A549 (cell line): ENCODE results near the gene TSPAN4. TPM values are rescaled to one million over a fixed set of nuclear protein-coding genes. Genes with fewer than 3 reads are reported as not detected.

Experiments
- ATAC-seq, 2 experiments: fragments of 200-7000 bp in 1 of 2; fragments of >200 bp in 1 of 2; cut with Nextera tagmentation in 1 of 2; cut with Tn5 transposase in 1 of 2; 3 replicates each; pipeline versions ENCODE4 v1.8.0 to v1.9.1; 2018 to 2020; ENCODE audit warnings: mild to moderate bottlenecking in 1 of 2, moderate library complexity in 1 of 2
- CTCF ChIA-PET: fragments of 300-600 bp; sonication (Branson Sonifier 250); formaldehyde crosslinking; extraction: SDS; loops from one replicate; lab custom pipeline; 2021; ENCODE audit warnings: antibody characterized with exemption, inconsistent platforms; lab: Yijun Ruan, JAX
- POLR2A ChIA-PET: fragments of 350-600 bp; formaldehyde crosslinking; extraction: SDS; loops from one replicate; lab custom pipeline; 2021; ENCODE audit warnings: antibody characterized with exemption, inconsistent platforms; lab: Yijun Ruan, JAX
- DNase-seq, 2 experiments: peaks; one replicate each; pipeline versions ENCODE4 v3.0.0 to v3.0.0-alpha.2; 2011 to 2016; ENCODE audit warnings: low read depth in 1 of 2, low spot score in 1 of 2
- FAIRE-seq: peaks from 2 replicates; lab custom pipeline; 2011; peaks lifted over from hg19 to GRCh38; lab: Jason Lieb, UNC
- H3K27ac ChIP-seq, 2 experiments: fragments of >200 bp; sonication (Bioruptor Twin); formaldehyde crosslinking; 3 replicates each; pipeline ENCODE4 v1.5.1; 2016 to 2017
- H3K4me1 ChIP-seq: fragments of >200 bp; sonication (Bioruptor Twin); formaldehyde crosslinking; 3 replicates; pipeline ENCODE4 v1.6.1; 2016
- H3K4me2 ChIP-seq: fragments of >200 bp; sonication (Bioruptor Twin); formaldehyde crosslinking; 3 replicates; pipeline ENCODE4 v1.6.1; 2016
- H3K4me3 ChIP-seq: fragments of >200 bp; sonication (Bioruptor Twin); formaldehyde crosslinking; 3 replicates; pipeline ENCODE4 v1.5.1; 2016
- H3K9me3 ChIP-seq: fragments of >200 bp; sonication (Bioruptor Twin); formaldehyde crosslinking; 3 replicates; pipeline ENCODE4 v1.6.1; 2016
- BHLHE40 ChIP-seq: IDR thresholded peaks from 2 replicates; pipeline ENCODE4 v1.6.1; 2012; ENCODE audit warnings: low read depth, low read length, inconsistent platforms
- CHD2 ChIP-seq: fragments of 150-350 bp; IDR thresholded peaks from 2 replicates; pipeline ENCODE4 v1.6.1; 2014; ENCODE audit warnings: low read length; ENCODE audit not compliant: partially characterized antibody
- CTCF ChIP-seq: fragments of >200 bp; sonication (Bioruptor Twin); formaldehyde crosslinking; IDR thresholded peaks from 3 replicates; pipeline ENCODE4 v1.5.1; 2016
- EHMT2 ChIP-seq: fragments of 200-600 bp; sonication (generic); IDR thresholded peaks from 2 replicates; pipeline ENCODE4 v1.6.1; 2016; ENCODE audit warnings: antibody characterized with exemption, low read depth, mild to moderate bottlenecking, moderate library complexity
- ELK1 ChIP-seq: fragments of 150-350 bp; IDR thresholded peaks from 2 replicates; pipeline ENCODE4 v1.6.1; 2014; ENCODE audit warnings: low read depth, mild to moderate bottlenecking, low read length
- FOXS1 ChIP-seq: fragments of 250-450 bp; sonication (Bioruptor Pico); IDR thresholded peaks from 2 replicates; pipeline ENCODE4 v1.5.0; 2020; ENCODE audit warnings: mild to moderate bottlenecking, moderate library complexity
- HOXA7 ChIP-seq: fragments of 250-450 bp; sonication (Bioruptor Pico); IDR thresholded peaks from 2 replicates; pipeline ENCODE4 v1.5.0; 2020; ENCODE audit warnings: mild to moderate bottlenecking, moderate library complexity
- HOXB13 ChIP-seq: fragments of 250-450 bp; sonication (Bioruptor Pico); IDR thresholded peaks from 2 replicates; pipeline ENCODE4 v1.5.0; 2020; ENCODE audit warnings: low read depth, mild to moderate bottlenecking, moderate library complexity
- HOXB5 ChIP-seq: fragments of 250-450 bp; sonication (Bioruptor Pico); IDR thresholded peaks from 2 replicates; pipeline ENCODE4 v1.5.0; 2020; ENCODE audit warnings: mild to moderate bottlenecking, moderate library complexity
- KDM1A ChIP-seq: fragments of 200-600 bp; sonication (generic); IDR thresholded peaks from 2 replicates; pipeline ENCODE4 v1.6.1; 2016; ENCODE audit warnings: low read depth, mild to moderate bottlenecking
- KDM5A ChIP-seq: fragments of 200-600 bp; sonication (generic); IDR thresholded peaks from 2 replicates; pipeline ENCODE4 v1.6.1; 2016; ENCODE audit warnings: antibody characterized with exemption, mild to moderate bottlenecking
- MAFK ChIP-seq: fragments of 450-650 bp; IDR thresholded peaks from 2 replicates; pipeline ENCODE4 v1.6.1; 2014; ENCODE audit not compliant: partially characterized antibody
- MYC ChIP-seq: IDR thresholded peaks from 2 replicates; pipeline ENCODE4 v1.6.1; 2012; ENCODE audit warnings: mild to moderate bottlenecking, inconsistent platforms, low read length, improper control_type of control experiment, borderline replicate concordance
- NPAS2 ChIP-seq: fragments of 250-450 bp; sonication (Bioruptor Pico); IDR thresholded peaks from 2 replicates; pipeline ENCODE4 v1.8.0; 2022; ENCODE audit warnings: mild to moderate bottlenecking, moderate library complexity, borderline replicate concordance
- PBX3 ChIP-seq: IDR thresholded peaks from 2 replicates; pipeline ENCODE4 v1.6.1; 2012
- RAD21 ChIP-seq, 2 experiments: fragments of >200 bp in 1 of 2; sonication (Bioruptor Twin) in 1 of 2; formaldehyde crosslinking in 1 of 2; IDR thresholded peaks in 1 of 2; conservative IDR thresholded peaks in 1 of 2; 2 replicates in 1 of 2; 3 replicates in 1 of 2; pipeline ENCODE4 v1.6.1; 2012 to 2018; ENCODE audit warnings: inconsistent platforms in 1 of 2
- RFX5 ChIP-seq: fragments of 450-650 bp; IDR thresholded peaks from 2 replicates; pipeline ENCODE4 v1.7.1; 2014; ENCODE audit warnings: antibody characterized with exemption, mild to moderate bottlenecking, moderate library complexity
- RNF2 ChIP-seq: fragments of 200-600 bp; sonication (generic); IDR thresholded peaks from 2 replicates; pipeline ENCODE4 v1.6.1; 2016; ENCODE audit warnings: low read depth, mild to moderate bottlenecking, antibody characterized with exemption, moderate library complexity, borderline replicate concordance
- ZNF302 ChIP-seq: fragments of 250-450 bp; sonication (Bioruptor Pico); IDR thresholded peaks from 2 replicates; pipeline ENCODE4 v1.9.0; 2021; ENCODE audit warnings: inconsistent platforms, mild to moderate bottlenecking, moderate library complexity
- ZSCAN20 ChIP-seq: fragments of 250-450 bp; sonication (Bioruptor Pico); IDR thresholded peaks from 2 replicates; pipeline ENCODE4 v1.8.0; 2022; ENCODE audit warnings: mild to moderate bottlenecking, moderate library complexity
- WGBS: methylation state at CpG from one replicate; pipeline ENCODE4 v1.1.6; 2017; ENCODE audit errors: missing lambda C conversion rate; 5-methylcytosine and 5-hydroxymethylcytosine counted together
- polyA plus RNA-seq, 4 experiments: library from polyadenylated mRNA; depleted of rRNA in 3 of 4; stranded (reverse); fragments of >200 nt; fragmentation: RNase III in 1 of 4; extraction: RNeasy Plus Mini Kit Qiagen cat#74134 plus additional on column Dnase treatment in 1 of 4; gene quantifications; 2 replicates in 3 of 4; 3 replicates in 1 of 4; pipeline ENCODE4 v1.2.3, GENCODE V29; 2011 to 2017
- TF ChIP-seq, protein P1 (sequence below): fragments of >200 bp; sonication (Bioruptor Twin); formaldehyde crosslinking; IDR thresholded peaks from 2 replicates; pipeline ENCODE4 v1.6.1; 2016
- TF ChIP-seq, protein P2 (sequence below): fragments of 250-450 bp; sonication (Bioruptor Pico); IDR thresholded peaks from 2 replicates; pipeline ENCODE4 v1.5.0; 2021; ENCODE audit warnings: mild to moderate bottlenecking, moderate library complexity, borderline replicate concordance
- TF ChIP-seq, protein P3 (sequence below): fragments of 200-600 bp; sonication (generic); IDR thresholded peaks from 2 replicates; pipeline ENCODE4 v1.6.1; 2016; ENCODE audit warnings: antibody characterized with exemption, mild to moderate bottlenecking, moderate library complexity

TSPAN4 gene
- polyA plus RNA-seq, 2 of the 4 experiments (the other 2 are of a cell fraction): 83.5 to 145 TPM

GRCh38 chr11:876545-876944 lies 33.9 kb downstream of the TSPAN4 start:
- FAIRE-seq (no peak), ATAC-seq (peak; percentile 2 to 9; a peak in 4 of 6 replicates), DNase-seq (no peak)
- no peak overlapping the region for H3K4me2 ChIP-seq
- CTCF ChIA-PET: interaction anchor here (1.3 to 2.4 kb wide), 6 partner anchors 15 to 177 kb away, joined by 3 to 14 read pairs (median 6); no protein-coding TSS in a partner anchor
- peaks cover 5% of the 10 kb centered on the region; the same call in 1 of the 3 replicates for H3K4me1 ChIP-seq
- no peaks in the 10 kb centered on the region for H3K9me3 ChIP-seq
- no peak overlapping the region for H3K27ac ChIP-seq
- 89% methylated on average over 11 of the region's 12 CpGs for WGBS
- no peak overlapping the region for H3K4me3 ChIP-seq
- peak; percentile 40 for TF ChIP-seq MAFK
- no peak for TF ChIP-seq NPAS2 (CRISPR knock-in tag)
- TF ChIP-seq ZNF302 (CRISPR knock-in tag): no peak
- POLR2A ChIA-PET: no interaction called here

DNA sequence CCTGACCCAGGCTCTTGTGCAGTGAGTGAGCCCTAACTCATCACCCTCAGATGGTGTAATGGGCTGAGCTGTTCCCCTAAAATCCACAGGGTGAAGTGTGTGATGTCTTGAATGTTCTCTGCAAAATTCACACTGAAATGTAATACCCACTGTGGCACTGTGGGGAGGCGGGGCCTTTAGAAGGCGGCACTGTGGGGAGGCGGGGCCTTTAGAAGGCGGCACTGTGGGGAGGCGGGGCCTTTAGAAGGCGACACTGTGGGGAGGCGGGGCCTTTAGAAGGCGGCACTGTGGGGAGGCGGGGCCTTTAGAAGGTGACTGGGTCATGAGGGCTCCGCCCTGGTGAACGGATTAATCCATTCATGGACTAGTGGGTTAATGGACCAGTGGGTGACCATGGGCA lies 34.9 kb downstream of the TSPAN4 start:
- no peaks in the 10 kb centered on the region for H3K4me1 ChIP-seq
- POLR2A ChIA-PET: no interaction called here
- CTCF ChIA-PET: interaction anchor here (1.1 to 1.9 kb wide), 6 partner anchors 9 to 176 kb away, joined by 3 to 7 read pairs (median 5); no protein-coding TSS in a partner anchor
- H3K27ac ChIP-seq: no peak overlapping the region
- 74% methylated on average over 8 of the region's 11 CpGs for WGBS
- ATAC-seq (peak; percentile 80), DNase-seq (peak in 1 of 2 experiments; percentile 71), FAIRE-seq (no peak)
- no peaks in the 10 kb centered on the region for H3K9me3 ChIP-seq
- no peak overlapping the region for H3K4me2 ChIP-seq
- H3K4me3 ChIP-seq: no peak overlapping the region
- TF ChIP-seq MAFK (no peak), RAD21 (conservative IDR thresholded peaks at IDR 0.05 in 1 of 2, IDR thresholded peaks at IDR 0.05 in 1 of 2) (no peak), BHLHE40 (no peak), RFX5 (no peak), HOXA7 (CRISPR knock-in tag) (no peak)

DNA sequence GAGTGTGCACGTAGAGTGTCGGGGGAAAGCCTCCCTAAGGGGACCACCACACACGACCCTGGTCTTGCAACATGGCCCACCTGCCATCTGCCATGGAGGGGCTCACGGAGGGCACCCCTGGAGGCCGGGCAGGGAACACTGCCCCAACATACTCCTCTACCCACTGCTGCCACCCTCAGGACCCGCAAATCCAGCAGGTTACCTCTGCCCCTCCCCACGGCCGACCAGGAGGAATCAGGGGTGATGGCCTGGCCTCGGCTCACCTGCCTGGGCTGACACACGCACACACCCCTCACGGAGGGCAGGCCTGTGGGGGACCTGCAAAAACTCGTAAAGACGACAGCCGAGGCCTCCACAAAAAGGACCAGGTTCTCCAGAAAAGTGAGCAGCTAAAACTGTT lies 37.8 kb downstream of the TSPAN4 start:
- no peak for FAIRE-seq
- H3K4me1 ChIP-seq: no peaks in the 10 kb centered on the region
- no peak overlapping the region for H3K27ac ChIP-seq
- no peak overlapping the region for H3K4me3 ChIP-seq
- 89% methylated on average over 9 of the region's 14 CpGs for WGBS
- DNase-seq: no peak
- H3K9me3 ChIP-seq: no peaks in the 10 kb centered on the region
- CTCF ChIA-PET: interaction anchor here (1.5 kb wide), 1 partner anchor 170 kb away, joined by 4 read pairs; no protein-coding TSS in a partner anchor
- H3K4me2 ChIP-seq: no peak overlapping the region
- POLR2A ChIA-PET: no interaction called here
- 0 out of 6 replicates have a peak, but pooled peaks of 1 of the 2 experiments have one; percentile 17 for ATAC-seq
- TF ChIP-seq FOXS1 (CRISPR knock-in tag) (no peak), KDM5A (no peak), RNF2 (no peak), ELK1 (no peak), KDM1A (no peak), CHD2 (no peak), PBX3 (no peak), HOXB5 (no peak), ZSCAN20 (CRISPR knock-in tag) (no peak), HOXB13 (CRISPR knock-in tag) (no peak), MYC (no peak), CTCF (no peak), EHMT2 (no peak), BHLHE40 (no peak)
- TF ChIP-seq, protein P1, sequence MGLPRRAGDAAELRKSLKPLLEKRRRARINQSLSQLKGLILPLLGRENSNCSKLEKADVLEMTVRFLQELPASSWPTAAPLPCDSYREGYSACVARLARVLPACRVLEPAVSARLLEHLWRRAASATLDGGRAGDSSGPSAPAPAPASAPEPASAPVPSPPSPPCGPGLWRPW: no peak
- TF ChIP-seq, protein P2, sequence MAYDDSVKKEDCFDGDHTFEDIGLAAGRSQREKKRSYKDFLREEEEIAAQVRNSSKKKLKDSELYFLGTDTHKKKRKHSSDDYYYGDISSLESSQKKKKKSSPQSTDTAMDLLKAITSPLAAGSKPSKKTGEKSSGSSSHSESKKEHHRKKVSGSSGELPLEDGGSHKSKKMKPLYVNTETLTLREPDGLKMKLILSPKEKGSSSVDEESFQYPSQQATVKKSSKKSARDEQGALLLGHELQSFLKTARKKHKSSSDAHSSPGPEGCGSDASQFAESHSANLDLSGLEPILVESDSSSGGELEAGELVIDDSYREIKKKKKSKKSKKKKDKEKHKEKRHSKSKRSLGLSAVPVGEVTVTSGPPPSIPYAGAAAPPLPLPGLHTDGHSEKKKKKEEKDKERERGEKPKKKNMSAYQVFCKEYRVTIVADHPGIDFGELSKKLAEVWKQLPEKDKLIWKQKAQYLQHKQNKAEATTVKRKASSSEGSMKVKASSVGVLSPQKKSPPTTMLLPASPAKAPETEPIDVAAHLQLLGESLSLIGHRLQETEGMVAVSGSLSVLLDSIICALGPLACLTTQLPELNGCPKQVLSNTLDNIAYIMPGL: no peak
- TF ChIP-seq, protein P3, sequence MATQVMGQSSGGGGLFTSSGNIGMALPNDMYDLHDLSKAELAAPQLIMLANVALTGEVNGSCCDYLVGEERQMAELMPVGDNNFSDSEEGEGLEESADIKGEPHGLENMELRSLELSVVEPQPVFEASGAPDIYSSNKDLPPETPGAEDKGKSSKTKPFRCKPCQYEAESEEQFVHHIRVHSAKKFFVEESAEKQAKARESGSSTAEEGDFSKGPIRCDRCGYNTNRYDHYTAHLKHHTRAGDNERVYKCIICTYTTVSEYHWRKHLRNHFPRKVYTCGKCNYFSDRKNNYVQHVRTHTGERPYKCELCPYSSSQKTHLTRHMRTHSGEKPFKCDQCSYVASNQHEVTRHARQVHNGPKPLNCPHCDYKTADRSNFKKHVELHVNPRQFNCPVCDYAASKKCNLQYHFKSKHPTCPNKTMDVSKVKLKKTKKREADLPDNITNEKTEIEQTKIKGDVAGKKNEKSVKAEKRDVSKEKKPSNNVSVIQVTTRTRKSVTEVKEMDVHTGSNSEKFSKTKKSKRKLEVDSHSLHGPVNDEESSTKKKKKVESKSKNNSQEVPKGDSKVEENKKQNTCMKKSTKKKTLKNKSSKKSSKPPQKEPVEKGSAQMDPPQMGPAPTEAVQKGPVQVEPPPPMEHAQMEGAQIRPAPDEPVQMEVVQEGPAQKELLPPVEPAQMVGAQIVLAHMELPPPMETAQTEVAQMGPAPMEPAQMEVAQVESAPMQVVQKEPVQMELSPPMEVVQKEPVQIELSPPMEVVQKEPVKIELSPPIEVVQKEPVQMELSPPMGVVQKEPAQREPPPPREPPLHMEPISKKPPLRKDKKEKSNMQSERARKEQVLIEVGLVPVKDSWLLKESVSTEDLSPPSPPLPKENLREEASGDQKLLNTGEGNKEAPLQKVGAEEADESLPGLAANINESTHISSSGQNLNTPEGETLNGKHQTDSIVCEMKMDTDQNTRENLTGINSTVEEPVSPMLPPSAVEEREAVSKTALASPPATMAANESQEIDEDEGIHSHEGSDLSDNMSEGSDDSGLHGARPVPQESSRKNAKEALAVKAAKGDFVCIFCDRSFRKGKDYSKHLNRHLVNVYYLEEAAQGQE: no peak
